ENCODE measurements around the gene PPP1R13B.

- TF ChIP-seq CTCF (IDR thresholded peaks at IDR 0.05; ENCODE audit: poor library complexity) (no peak), EZH2 (IDR thresholded peaks at IDR 0.05; ENCODE audit: borderline replicate concordance) (no peak)
These were observed 115.2 kb downstream of the PPP1R13B start for GRCh38 chr14:103731916-103732867.
